Prostate gland (tissue), 2 donors: ENCODE results near the gene ETV5.

Experiments used
- CTCF ChIP-seq, 4 experiments: fragments of 200-600 bp in 2 of 4; fragments of 450-650 bp in 2 of 4; sonication (generic) in 2 of 4; IDR thresholded peaks; 1 replicate in 3 of 4; 2 replicates in 1 of 4; pipeline ENCODE4 v1.5.1; 2016 to 2019; ENCODE audit warnings: antibody characterized with exemption in 4 of 4, mild to moderate bottlenecking in 2 of 4, moderate library complexity in 2 of 4
- POLR2A ChIP-seq: fragments of 450-650 bp; IDR thresholded peaks from one replicate; pipeline ENCODE4 v1.6.1; 2016; ENCODE audit warnings: antibody characterized with exemption, mild to moderate bottlenecking
- POLR2AphosphoS5 ChIP-seq: sonication (generic); formaldehyde crosslinking; IDR thresholded peaks from one replicate; pipeline ENCODE4 v1.6.1; 2017; ENCODE audit warnings: antibody characterized with exemption

- TF ChIP-seq CTCF (IDR thresholded peaks at IDR 0.05): no peak
- TF ChIP-seq POLR2A: no peak
- no peak for TF ChIP-seq POLR2AphosphoS5
These were observed 8.7 kb upstream of the ETV5 start for GRCh38 chr3:186117521-186118134.
